ENCODE measurements around the gene ILDR1. TPM values are rescaled to one million over a fixed set of nuclear protein-coding genes. Genes with fewer than 3 reads are reported as not detected.
"Not testable (repeated sequence)": the region's sequence is repeated elsewhere in the genome, so short reads cannot be mapped to it uniquely, and the experiment has no call there.

The ILDR1 gene
- polyA plus RNA-seq (2014; cell fraction: cytosol; rRNA removed): not detected in 2 replicates
- polyA plus RNA-seq (2014; cell fraction: nucleus; rRNA removed): not detected in 2 replicates

DNA sequence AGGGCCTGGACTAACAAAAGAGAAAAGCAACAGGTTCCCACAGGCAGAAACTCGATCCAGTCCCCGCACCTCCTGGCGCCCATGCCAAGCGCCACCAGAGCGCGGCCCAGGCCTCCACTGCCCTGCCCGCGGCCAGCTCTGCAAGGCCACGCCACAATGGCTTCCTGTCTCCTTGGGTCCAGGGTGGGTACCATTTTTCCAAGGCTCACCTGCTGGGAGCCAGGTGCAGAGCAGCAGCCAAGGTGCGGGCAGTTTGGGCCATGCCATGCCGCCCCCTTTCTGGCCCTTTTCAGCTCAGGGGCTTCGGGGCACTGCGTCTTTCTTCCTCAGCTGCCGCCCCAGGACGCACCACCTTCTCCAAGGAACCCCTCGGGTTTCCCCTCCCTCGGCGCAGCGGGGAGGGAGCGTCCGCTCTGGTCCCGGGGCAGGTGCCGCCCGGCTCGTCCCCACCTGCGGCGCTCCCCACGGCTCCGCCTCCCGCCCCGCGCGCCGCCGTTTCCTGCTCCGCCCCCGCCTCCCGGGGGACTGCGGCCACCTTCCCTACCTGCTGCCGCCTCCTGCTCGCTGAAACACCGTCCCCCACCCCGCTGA, at the start of gene ILDR1:
Gene ILDR1, minus strand, starts transcription at position 437 of the 591 bp plus-strand sequence. Its CDS starts 170 bp downstream, at position 267.
- DNase-seq (ENCODE audit: low spot score): no peak

DNA sequence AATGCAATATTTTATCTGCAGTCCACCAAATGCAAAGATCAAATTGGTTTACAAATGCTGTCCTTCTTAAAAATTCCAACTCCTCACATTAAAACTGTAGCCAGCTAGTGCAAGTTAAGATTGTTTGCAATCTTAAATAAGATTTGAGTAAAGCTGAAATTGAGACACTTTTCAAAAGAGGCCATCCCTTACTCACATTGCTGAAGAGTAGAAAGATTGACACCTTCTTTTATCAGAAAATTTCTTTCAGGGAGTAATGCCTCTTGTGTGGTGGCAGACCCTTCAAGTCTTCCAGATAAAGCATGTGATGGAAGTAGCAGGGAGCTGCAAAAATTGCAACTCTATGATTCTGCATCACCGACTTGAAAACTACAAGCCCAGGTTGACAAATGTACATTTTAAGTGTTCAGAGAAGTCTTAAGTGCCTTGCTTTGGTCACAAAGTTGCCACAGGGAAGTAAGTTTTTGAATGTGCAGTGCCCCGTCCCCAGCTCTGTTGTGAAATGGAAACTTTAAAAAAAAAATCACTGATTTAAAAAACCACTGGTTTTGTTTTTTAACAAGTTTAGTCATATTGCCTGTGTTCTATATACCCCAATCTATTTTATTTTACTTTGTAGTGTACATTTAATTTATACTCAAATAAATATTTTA, 45.7 kb upstream of the ILDR1 start:
- DNase-seq (ENCODE audit: low spot score): no peak

DNA sequence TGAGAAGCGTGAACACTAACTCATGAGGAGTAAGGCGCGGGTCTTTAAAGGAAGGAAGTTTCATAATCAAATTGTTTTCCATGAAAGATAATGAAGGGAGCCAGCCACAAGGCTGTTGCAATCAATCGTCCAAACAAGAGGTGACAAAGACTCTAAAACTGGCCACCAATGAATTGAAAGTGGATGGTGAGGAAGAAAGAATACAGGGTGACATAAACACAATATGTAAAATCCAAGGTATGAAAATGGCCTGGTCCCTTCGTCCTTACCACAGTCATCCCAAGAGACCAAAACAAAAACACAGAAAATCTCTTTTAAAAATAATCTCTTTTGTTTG, 45.1 kb upstream of the ILDR1 start:
- DNase-seq (ENCODE audit: low spot score): no peak

DNA sequence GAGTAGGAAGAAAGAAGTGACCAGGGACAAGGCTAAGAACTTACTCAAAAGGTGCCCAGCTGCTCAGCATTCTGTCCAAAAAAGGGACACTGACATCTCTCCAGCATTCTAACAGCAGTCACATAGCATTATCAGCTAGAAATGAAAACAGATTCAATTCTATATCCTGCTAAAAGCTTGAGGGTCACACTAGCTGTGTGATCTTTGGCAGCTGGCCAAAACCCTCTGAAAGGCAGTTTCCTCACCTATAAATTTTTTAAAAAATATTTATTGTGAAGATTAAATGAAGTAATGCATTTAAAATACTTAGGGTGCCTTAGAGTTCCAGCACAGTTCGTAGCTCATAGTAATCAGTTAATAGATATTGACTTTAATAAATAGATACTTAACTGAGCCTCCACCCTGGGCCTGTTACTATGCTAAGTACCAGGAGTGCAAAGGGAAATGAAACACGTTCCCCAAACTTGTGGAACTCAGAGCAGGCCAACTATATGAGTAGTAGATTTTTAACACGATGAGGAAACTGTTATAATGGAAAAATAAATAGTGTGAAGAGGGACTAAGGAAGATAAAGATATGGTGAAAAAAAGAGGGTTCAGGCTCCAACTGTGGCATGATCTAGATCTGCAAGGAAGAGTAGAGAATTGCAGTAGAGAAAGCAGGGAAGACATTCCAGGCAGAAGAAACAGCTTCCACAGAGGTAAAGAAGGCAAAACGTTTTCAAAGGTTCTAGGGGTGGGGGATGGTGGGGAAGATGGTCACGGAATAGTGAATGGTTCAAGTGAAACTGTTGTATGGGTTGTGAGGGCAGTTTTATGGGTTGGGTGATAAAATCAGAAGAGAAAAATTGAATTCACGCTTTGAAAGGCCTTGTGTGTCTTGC, 44.5 kb upstream of the ILDR1 start:
- DNase-seq (ENCODE audit: low spot score): no peak

DNA sequence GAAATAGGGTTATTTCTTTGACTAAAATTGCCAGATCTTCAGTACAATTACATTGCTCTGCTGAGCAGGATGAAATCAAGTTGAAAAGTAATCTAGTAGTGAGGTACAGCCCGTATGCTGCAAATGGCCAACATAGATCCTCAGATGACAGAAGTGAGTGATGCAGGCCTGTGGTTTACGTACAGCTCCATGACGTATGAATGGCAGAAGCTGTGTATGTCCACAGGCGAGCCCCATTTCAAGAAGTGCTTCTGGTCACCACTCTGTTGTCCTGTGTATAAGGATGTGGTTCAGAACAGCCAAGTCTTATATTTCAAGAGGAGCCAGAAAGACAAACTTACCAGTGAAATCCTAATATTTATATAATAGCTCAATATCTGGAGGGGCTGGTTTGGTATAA, 42.3 kb upstream of the ILDR1 start:
- DNase-seq (ENCODE audit: low spot score): no peak

DNA sequence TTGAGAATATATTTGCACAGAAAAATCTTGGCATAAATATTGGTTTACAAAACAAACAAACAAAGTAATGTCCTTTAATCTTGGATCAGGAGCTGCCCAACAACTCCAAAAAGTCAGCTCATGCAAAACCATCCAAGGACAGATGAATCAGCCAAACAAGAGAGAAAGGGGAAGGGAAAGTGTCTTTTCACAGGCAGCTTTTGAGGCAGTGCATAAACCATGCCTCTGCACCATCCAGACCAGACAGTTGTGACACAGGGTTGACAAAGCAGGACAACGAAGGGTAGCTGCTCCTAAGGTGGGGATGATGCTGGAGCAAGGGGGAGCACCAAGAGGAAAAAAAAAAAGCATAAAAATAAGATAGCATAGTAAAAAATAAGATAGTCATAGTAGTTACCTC, 41.9 kb upstream of the ILDR1 start:
- DNase-seq (ENCODE audit: low spot score): no peak

DNA sequence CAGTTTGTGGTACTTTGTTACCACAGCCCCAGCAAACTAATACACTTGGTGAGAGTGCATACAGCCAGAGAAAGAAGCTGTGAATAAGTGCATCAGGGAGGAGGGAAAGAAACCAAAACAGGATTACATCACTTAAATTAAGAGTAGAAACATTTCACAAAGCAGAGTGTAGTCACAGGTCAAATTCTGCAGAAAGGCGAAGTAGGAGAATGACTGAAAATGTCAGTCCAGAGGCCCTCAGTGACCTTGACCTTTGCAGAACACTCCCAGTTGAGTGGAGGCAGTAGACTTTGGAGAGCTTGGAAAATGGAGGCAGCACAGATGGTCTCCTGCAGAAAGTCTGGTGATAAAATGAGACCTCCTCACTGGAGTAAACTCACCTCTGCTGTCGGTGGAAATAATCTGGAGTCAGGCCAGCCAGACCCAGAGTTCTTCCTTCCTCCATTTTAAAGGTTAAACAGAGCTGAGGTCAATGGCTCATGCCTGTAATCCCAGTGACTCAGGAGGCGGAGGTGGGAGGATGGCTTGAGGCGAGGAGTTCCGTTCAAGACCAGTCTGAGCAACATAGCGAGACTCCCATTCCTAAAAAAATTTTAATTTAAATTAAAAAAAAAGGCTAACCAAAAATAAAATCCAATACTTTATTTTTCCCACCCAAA, 38.1 kb upstream of the ILDR1 start:
- no peak for DNase-seq (ENCODE audit: low spot score)

DNA sequence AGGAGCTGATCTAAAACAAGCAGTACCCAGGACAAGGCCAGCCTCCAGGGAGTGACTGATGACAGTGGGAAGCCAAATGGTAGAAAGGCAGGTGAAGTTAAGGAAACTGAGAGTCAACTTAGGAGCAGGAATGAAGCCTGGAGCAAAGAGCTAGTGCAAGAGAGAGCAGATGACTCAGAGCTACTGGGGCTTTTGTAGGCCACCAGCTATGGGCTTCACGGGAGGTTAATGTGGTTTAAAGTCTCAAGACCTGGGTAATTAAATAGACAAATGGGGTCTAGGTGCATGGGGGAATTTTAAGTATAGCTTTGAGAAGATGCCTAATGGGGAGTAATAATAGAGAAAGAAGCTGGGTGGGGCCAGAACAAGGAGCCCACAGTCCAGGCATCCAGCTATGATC, 36.2 kb upstream of the ILDR1 start:
- DNase-seq (ENCODE audit: low spot score): no peak

DNA sequence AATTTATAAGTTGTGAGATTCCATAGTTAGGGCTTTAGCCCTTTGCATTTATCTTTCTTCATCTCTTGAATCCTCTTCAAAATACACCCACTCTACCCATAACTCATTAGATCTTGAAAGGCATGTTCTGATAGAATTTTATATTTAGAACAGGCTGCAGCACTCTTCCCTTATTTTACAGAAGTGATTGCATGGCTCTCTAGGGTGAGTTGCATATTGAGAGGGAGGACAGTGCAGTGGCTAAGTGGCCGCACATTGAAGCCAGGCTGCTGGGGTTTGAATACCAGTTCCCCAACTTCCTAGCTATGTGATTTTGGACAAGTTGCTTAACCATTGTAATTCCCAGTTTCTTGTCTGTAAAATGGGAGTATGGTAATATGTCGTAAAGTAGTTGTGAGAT, 35.6 kb upstream of the ILDR1 start:
- no peak for DNase-seq (ENCODE audit: low spot score)

DNA sequence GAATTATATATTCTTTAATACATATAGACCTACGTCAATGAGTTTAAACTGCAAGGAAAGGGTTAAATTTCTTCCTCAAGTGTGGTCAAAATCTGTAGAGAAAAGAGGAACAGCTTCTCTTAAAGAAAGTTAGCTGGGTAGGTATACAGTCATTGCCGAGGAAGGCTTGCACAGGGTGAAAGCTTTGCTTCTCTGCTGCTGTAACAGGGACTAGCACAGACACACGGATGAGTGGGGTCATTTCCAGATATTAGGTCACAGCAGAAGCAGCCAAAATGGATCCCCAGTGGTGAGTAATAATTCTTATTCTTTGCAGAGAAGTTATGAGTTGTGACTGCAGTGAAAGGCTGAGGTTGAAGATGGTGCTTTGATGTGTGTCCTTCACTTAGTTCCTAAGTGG, 33.2 kb upstream of the ILDR1 start, which contains the start of gene CD86:
Gene CD86, plus strand, starts transcription at position 148 of the 400 bp plus-strand sequence. Its CDS starts 128 bp downstream, at position 276.
- no peak for DNase-seq (ENCODE audit: low spot score)

DNA sequence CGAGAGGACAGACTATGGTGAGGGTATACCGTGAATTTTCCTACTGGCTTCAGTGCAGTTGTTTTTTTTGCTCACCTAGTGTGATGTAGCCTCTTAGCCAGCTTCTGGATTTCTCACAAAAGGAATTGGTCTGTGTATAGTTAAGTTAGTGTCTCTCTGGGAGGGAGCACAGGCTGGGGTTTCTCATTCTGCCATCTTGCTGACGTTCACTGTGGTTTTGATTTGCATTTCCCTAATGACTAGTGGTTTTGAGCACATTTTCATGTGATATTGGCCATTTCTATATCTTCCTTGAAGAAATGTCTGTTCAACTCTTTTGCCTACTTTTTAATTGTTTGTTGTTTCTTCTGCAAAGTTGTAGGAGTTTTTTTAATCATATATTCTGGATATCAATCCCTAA, 30.9 kb upstream of the ILDR1 start:
- no peak for DNase-seq (ENCODE audit: low spot score)

DNA sequence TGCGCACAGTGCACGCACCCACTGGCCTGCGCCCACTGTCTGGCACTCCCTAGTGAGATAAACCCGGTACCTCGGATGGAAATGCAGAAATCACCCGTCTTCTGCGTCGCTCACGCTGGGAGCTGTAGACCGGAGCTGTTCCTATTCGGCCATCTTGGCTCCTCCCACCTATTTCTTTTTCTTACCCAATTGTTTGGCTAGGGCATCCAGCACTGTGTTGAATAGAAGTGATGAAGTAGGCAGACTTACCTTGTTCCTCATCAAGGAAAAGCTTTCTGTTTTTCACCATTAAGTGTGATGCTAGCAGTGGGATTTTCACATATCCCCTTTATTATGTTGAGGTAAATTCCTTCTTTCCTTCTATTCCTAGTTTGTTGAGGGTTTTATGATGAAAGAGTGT, 25.7 kb upstream of the ILDR1 start:
- peak; percentile 20 for DNase-seq (ENCODE audit: low spot score)

DNA sequence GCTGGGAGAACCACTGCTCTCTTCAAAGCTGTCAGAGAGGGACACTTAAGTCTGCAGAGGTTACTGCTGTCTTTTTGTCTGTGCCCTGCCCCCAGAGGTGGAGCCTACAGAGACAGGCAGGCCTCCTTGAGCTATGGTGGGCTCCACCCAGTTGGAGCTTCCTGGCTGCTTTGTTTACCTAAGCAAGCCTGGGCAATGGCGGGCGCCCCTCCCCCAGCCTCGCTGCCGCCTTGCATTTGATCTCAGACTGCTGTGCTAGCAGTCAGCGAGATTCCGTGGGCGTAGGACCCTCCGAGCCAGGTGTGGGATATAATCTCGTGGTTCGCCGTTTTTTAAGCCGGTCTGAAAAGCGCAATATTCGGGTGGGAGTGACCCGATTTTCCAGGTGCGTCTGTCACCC, 25.2 kb upstream of the ILDR1 start:
- not testable (repeated sequence) for DNase-seq (ENCODE audit: low spot score)

DNA sequence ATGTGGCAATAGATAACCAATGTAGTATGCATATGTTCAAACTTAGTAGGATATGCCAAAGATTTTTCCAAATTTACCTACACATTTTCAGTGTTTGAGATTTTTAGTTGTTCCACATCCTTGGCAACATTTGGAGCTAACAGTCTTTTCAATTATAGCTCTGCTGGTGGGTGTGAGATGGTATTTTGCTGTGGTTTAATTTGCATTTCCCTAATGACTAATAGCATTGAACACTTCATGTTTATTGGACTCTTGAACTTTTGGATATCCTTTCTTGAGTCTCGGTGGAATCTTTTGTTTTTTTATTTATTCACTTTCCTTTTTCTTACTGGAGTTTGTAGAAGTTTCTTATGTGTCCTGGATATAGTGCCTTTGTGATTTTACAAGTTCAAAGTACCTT, 11.0 kb upstream of the ILDR1 start:
- DNase-seq (ENCODE audit: low spot score): no peak

DNA sequence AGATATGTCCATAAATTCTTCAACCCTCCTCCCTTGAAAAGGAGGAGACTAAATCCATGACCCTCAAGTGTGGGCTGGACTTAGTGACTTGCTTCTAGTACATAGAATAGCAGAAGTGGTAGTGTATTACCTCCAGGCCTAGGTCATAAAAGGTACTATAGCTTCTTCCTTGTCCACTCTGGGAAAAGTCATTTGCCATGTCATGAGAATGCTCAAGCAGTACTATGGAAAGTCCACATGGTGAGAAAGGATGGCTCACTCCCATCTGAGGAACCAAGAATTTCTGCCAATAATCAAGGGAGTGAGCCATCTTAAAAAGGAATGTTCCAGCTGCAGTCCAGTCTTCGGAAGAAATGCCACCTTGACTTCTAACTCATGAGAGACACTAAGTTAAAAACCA, 10.5 kb upstream of the ILDR1 start:
- DNase-seq (ENCODE audit: low spot score): no peak

DNA sequence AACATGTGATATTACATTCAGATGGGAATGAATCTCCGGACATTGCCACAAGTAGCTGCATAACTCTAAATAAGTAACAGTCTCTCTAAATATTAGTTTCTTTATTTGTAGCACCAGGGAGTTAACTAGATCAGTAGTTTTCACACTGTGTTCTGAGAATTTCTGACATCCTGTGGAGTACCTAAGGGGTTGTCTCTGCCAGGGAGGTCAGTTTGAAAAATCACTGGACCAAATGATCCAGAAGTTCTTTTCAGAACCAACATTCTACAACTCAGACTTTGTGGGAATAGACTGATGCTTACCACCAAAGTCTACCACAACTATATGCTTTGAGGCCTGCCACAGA, 9.0 kb upstream of the ILDR1 start:
- no peak for DNase-seq (ENCODE audit: low spot score)

DNA sequence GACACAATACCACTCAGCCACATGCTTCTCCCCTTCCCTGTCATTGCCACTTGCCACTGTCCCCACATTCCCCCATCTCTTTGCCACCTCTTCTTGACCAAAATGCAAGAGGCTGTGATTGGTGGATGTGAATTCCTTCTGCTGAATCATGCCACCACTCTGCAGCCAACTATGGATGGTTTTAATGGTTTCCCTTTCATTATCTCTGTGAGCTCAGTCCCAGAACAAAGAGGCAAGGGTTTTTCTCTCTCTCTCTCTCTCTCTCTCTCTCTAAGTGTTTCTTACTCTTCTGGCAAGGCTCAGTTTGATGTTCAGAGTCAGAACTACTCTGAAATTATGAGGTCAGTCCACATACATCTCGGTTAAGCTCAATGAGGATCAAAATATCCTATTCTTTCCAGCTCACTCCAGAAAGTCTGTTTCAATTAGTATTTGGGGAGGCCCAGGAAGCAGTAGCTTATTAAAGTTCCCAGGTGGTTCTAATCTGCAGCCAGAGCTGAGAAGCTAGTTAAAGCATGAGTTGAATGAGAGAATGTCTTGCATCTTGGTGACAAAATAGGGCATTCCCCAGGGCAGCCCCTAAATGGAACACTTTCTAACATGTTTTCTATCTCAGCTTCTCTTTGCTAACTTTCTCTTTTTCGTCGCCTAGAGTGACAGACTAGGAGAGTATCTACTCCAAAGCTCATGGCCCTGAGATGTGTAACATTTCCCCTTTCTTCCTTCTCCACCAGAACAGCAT, 8.5 kb upstream of the ILDR1 start:
- no peak for DNase-seq (ENCODE audit: low spot score)

DNA sequence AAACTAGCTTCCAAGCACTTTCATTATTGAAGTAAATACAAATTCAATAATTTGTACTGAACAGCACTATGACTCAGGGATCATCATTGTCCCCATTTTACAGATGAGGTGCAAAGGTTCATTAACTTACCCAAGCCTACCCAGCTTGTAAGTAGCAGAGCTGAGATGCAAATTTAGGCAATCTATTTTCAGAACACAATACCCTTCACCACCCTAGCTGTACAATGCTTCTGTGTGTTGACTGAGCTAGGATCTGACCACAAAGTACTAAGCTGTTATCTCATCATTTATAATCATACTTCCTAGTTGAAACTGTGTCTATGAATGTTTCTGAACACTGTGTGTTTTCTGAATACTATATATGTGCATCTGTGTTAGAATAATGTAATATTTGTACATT, 3.2 kb upstream of the ILDR1 start:
- no peak for DNase-seq (ENCODE audit: low spot score)

DNA sequence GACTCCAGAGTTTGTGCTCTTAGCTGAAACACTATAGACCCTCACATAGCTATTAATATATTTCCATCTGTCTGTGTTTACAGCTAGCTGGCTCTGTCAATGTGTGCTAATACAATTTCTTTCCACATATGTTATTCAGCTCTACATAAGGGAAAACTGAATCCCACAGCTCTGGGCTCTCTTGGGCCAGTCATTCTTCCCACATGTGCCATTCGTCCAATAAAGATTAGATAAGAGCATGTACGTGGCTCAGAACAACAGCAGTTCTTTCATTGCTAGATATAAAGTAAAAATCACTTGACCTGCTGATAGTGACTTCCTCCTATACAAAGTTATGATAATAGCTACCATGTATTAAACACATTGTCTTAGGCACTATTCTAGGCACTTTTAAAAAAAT, 2.8 kb upstream of the ILDR1 start:
- DNase-seq (ENCODE audit: low spot score): no peak

DNA sequence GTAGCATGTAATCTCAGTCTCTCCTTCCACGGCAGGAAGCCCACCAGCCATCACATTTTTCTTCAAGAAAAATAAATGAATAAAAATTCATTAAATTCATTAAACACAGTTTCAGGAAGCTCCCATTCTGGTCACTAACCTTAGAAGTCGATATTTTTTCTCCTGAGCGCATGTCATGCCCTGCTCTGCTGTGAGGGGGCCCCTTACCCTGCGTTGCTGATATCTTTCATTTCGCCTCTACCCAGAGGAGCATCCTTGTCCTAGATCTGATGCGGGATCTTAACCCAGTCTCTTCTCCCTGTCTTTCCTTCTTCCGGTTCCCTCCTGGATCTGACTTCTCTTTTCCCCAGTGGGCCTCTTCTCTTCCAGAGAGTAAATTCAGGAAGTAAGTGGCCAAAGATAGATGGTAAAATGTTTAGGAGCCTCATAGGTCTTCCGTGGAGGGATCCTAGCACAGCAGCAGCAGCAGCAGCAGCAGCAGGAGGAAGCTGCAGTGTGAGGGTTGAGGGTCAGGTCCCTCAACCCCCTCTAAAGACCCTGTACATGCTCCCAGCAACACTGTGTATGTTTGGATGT, 1.4 kb upstream of the ILDR1 start:
- no peak for DNase-seq (ENCODE audit: low spot score)

DNA sequence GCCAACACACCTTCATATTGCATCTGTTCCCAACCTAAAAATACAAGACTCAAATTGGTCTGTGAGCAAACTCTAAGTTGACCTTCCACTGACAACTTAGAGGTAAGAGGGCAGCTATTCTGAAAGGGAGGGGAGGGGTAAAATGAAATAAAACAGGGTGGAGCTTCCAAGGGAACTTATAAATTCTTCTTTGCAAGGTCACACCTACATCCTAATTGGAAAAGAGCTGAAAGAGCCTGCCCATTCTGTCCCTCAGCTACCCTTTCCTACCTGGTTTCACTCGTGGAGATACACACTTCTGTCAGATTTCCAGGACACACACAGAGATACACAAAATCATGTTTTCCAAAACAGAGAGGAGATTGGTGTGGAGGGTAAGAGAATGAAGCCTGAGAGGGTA, 1.0 kb downstream of the ILDR1 start:
- DNase-seq (ENCODE audit: low spot score): no peak
